GM12878 (cell line): ENCODE measurements around the gene SLC22A12. TPM values are rescaled to one million over a fixed set of nuclear protein-coding genes. Genes with fewer than 3 reads are reported as not detected.
"Not testable (repeated sequence)": the region's sequence is repeated elsewhere in the genome, so short reads cannot be mapped to it uniquely, and the experiment has no call there.

Experiments
- ATAC-seq: fragments of 200-7000 bp; cut with Tn5 transposase; 3 replicates; pipeline ENCODE4 v1.9.1; 2020; ENCODE audit warnings: mild to moderate bottlenecking, moderate library complexity
- BruUV-seq: library from RNA; stranded (reverse); fragments of 400-500 nt; replicated peaks from 2 replicates; lab custom pipeline; 2021; lab: Mats Ljungman, UMichigan
- CTCF ChIA-PET: fragments of 300-600 bp; sonication (Branson Sonifier 250); formaldehyde crosslinking; extraction: SDS; loops from one replicate; lab custom pipeline; 2021; ENCODE audit warnings: inconsistent platforms; lab: Yijun Ruan, JAX
- POLR2A ChIA-PET: fragments of 350-600 bp; formaldehyde crosslinking; extraction: SDS; loops from one replicate; lab custom pipeline; 2021; ENCODE audit warnings: inconsistent platforms; lab: Charles Lee
- RAD21 ChIA-PET: fragments of 300-600 bp; sonication (Branson Sonifier 250); formaldehyde crosslinking; loops from one replicate; lab custom pipeline; 2023; ENCODE audit warnings: antibody characterized with exemption; ENCODE audit not compliant: unreplicated experiment; lab: Charles Lee
- SMC1A ChIA-PET: fragments of 300-600 bp; sonication (Branson Sonifier 250); formaldehyde crosslinking; loops from one replicate; lab custom pipeline; 2023; ENCODE audit not compliant: unreplicated experiment, uncharacterized antibody; lab: Charles Lee
- DNase-seq: peaks from one replicate; pipeline ENCODE4 v3.0.0-alpha.2; 2011; ENCODE audit warnings: low read depth, low spot score
- FAIRE-seq: peaks from 3 replicates; lab custom pipeline; 2011; peaks lifted over from hg19 to GRCh38; lab: Jason Lieb, UNC
- H2AFZ ChIP-seq: 2 replicates; pipeline ENCODE4 v1.6.0; 2011; ENCODE audit warnings: low read depth, low read length, control low read depth; ENCODE audit not compliant: control insufficient read depth
- H3K27ac ChIP-seq: 2 replicates; pipeline ENCODE4 v1.5.1; 2011; ENCODE audit warnings: control low read depth; ENCODE audit not compliant: control insufficient read depth, insufficient read depth
- H3K27me3 ChIP-seq, 2 experiments: replicated peaks in 1 of 2; 2 replicates each; pipeline versions ENCODE4 v1.6.0 to v1.6.1; 2011; ENCODE audit warnings: low read length in 1 of 2; ENCODE audit not compliant: control insufficient read depth in 2 of 2, insufficient read depth in 2 of 2
- H3K36me3 ChIP-seq, 2 experiments: 2 replicates each; pipeline ENCODE4 v1.5.1; 2011; ENCODE audit warnings: low read length in 1 of 2; ENCODE audit not compliant: control insufficient read depth in 2 of 2, insufficient read depth in 2 of 2
- H3K4me1 ChIP-seq: 2 replicates; pipeline ENCODE4 v1.6.1; 2011; ENCODE audit warnings: mild to moderate bottlenecking, low read length, moderate library complexity, mixed read lengths; ENCODE audit not compliant: control insufficient read depth, insufficient read depth
- H3K4me2 ChIP-seq: 2 replicates; pipeline ENCODE4 v1.6.0; 2011; ENCODE audit warnings: control low read depth; ENCODE audit not compliant: control insufficient read depth, insufficient read depth
- H3K4me3 ChIP-seq: fragments of 200-600 bp; sonication (generic); 2 replicates; pipeline ENCODE4 v1.5.1; 2016
- H3K79me2 ChIP-seq: 2 replicates; pipeline ENCODE4 v1.6.0; 2011; ENCODE audit warnings: low read length; ENCODE audit not compliant: control insufficient read depth, insufficient read depth
- H3K9ac ChIP-seq: 2 replicates; pipeline ENCODE4 v1.8.0; 2011; ENCODE audit warnings: low read length, control low read depth, mixed read lengths; ENCODE audit not compliant: control insufficient read depth, insufficient read depth
- H3K9me3 ChIP-seq: replicated peaks from 3 replicates; pipeline ENCODE4 v1.5.1; 2011; ENCODE audit warnings: mild to moderate bottlenecking, low read length; ENCODE audit not compliant: control insufficient read depth, insufficient read depth
- H4K20me1 ChIP-seq: 2 replicates; pipeline ENCODE4 v1.6.0; 2011; ENCODE audit not compliant: control insufficient read depth, insufficient read depth
- EZH2 ChIP-seq: IDR thresholded peaks from 2 replicates; pipeline ENCODE4 v1.6.1; 2012; ENCODE audit warnings: low read depth, mild to moderate bottlenecking, control low read depth, inconsistent platforms, low read length, borderline replicate concordance; ENCODE audit not compliant: control insufficient read depth
- WGBS: methylation state at CpG from one replicate; pipeline ENCODE4 v1.1.6; 2016; ENCODE audit warnings: low lambda C conversion rate; ENCODE audit not compliant: insufficient replicate concordance, insufficient coverage; ENCODE audit errors: missing lambda C conversion rate; 5-methylcytosine and 5-hydroxymethylcytosine counted together
- in situ Hi-C: fragments of 300-500 bp; cut with MboI; formaldehyde crosslinking; loops from 9 replicates; pipeline ENCODE4 v1.14.3; 2018; ENCODE audit warnings: mixed read lengths
- intact Hi-C: fragments of 100-400 bp; cut with micrococcal nuclease; formaldehyde crosslinking; loops from one replicate; pipeline ENCODE4 v1.14.2; 2022; ENCODE audit not compliant: unreplicated experiment
- polyA plus RNA-seq, 11 experiments: library from polyadenylated mRNA; depleted of rRNA in 4 of 11; unstranded in 6 of 11; stranded (reverse) in 5 of 11; fragments of >200 nt; fragmentation: Nextera tagmentation in 4 of 11; fragmentation: Illumina TruSeq in 1 of 11; extraction: Ambion mirVana in 4 of 11; extraction: Trizol in 1 of 11; gene quantifications; 1 replicate in 1 of 11; 2 replicates in 10 of 11; pipeline versions ENCODE4 v1.2.1 to v1.2.3, GENCODE V29; 2011 to 2016; ENCODE audit warnings: inconsistent platforms in 2 of 11, missing spikeins in 2 of 11, low read depth in 1 of 11
- total RNA-seq, 4 experiments: library from RNA; depleted of rRNA in 3 of 4; stranded (reverse); fragments of >200 nt in 3 of 4; fragmentation: Illumina TruSeq in 1 of 4; extraction: Trizol in 1 of 4; gene quantifications; 2 replicates each; pipeline versions ENCODE4 v1.2.1 to v1.2.3, GENCODE V29; 2013 to 2021
- TF ChIP-seq, protein P1 (sequence below): fragments of 450-650 bp; IDR thresholded peaks from 2 replicates; pipeline ENCODE4 v1.6.1; 2018; ENCODE audit warnings: borderline replicate concordance, mild to moderate bottlenecking; ENCODE audit not compliant: partially characterized antibody

The SLC22A12 gene
- total and polyA plus RNA-seq, 10 of the 15 experiments (the other 5 are each of a cell fraction or from before 2014, with no cell fraction given): not detected

GRCh38 chr11:64594159-64594939, 3.3 kb downstream of the SLC22A12 start:
- in situ Hi-C loops: no loop called here
- WGBS: 55% methylated on average over 12 of the region's 14 CpGs

GRCh38 chr11:64595922-64596321, 4.9 kb downstream of the SLC22A12 start:
- FAIRE-seq: peak; percentile 27
- intact Hi-C loops: not testable (repeated sequence)

More at GRCh38 chr11:64594159-64594939, 3.3 kb downstream of the SLC22A12 start:
- no peak overlapping the region for H3K9ac ChIP-seq
- ChIA-PET CTCF (no interaction called here), RAD21 (no interaction called here), POLR2A (no interaction called here), SMC1A (no interaction called here)
- H3K79me2 ChIP-seq: no peaks in the 10 kb centered on the region
- no peaks in the 10 kb centered on the region for H3K27me3 ChIP-seq
- FAIRE-seq (no peak), ATAC-seq (no peak), DNase-seq (no peak)
- no peaks in the 10 kb centered on the region for H3K36me3 ChIP-seq
- intact Hi-C loops: no loop called here
- TF ChIP-seq, protein P1, sequence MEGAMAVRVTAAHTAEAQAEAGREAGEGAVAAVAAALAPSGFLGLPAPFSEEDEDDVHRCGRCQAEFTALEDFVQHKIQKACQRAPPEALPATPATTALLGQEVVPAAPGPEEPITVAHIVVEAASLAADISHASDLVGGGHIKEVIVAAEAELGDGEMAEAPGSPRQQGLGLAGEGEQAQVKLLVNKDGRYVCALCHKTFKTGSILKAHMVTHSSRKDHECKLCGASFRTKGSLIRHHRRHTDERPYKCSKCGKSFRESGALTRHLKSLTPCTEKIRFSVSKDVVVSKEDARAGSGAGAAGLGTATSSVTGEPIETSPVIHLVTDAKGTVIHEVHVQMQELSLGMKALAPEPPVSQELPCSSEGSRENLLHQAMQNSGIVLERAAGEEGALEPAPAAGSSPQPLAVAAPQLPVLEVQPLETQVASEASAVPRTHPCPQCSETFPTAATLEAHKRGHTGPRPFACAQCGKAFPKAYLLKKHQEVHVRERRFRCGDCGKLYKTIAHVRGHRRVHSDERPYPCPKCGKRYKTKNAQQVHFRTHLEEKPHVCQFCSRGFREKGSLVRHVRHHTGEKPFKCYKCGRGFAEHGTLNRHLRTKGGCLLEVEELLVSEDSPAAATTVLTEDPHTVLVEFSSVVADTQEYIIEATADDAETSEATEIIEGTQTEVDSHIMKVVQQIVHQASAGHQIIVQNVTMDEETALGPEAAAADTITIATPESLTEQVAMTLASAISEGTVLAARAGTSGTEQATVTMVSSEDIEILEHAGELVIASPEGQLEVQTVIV: no peak
- TF ChIP-seq EZH2: no peak
- H4K20me1 ChIP-seq: no peaks in the 10 kb centered on the region
- H3K9me3 ChIP-seq: no peaks in the 10 kb centered on the region; the same call in 1 of the 3 replicates
- H2AFZ ChIP-seq: no peak overlapping the region
- no peak overlapping the region for H3K27ac ChIP-seq
- no peak overlapping the region for H3K4me2 ChIP-seq
- no peak overlapping the region for H3K4me3 ChIP-seq
- no peaks in the 10 kb centered on the region for H3K4me1 ChIP-seq
- BruUV-seq: no TSS peak

More at GRCh38 chr11:64595922-64596321, 4.9 kb downstream of the SLC22A12 start:
- H4K20me1 ChIP-seq, DNase-seq, H3K27me3 ChIP-seq, RAD21 ChIA-PET, H3K9me3 ChIP-seq, BruUV-seq, H3K36me3 ChIP-seq, POLR2A ChIA-PET, SMC1A ChIA-PET, CTCF ChIA-PET, H3K4me3 ChIP-seq, H2AFZ ChIP-seq, ATAC-seq, H3K9ac ChIP-seq, H3K79me2 ChIP-seq, H3K4me2 ChIP-seq, H3K4me1 ChIP-seq, in situ Hi-C loops, H3K27ac ChIP-seq: not testable (repeated sequence)
- WGBS: 0% methylated on average over 1 of the region's 1 CpG
